ENCODE measurements around the gene GH1. TPM values are rescaled to one million over a fixed set of nuclear protein-coding genes. Genes with fewer than 3 reads are reported as not detected.

GH1 gene
- polyA plus RNA-seq, 2 of the 4 experiments (the other 2 are of a cell fraction), result not detected

- DNase-seq (ENCODE audit: low read depth in 1 of 2, low spot score in 1 of 2) (no peak), ATAC-seq (no peak), FAIRE-seq (no peak)
- Histone ChIP-seq H3K4me3 (no peak overlapping the region), H3K9me3 (no peaks in the 10 kb centered on the region), H3K27ac (no peak overlapping the region), H3K4me2 (no peak overlapping the region), H3K4me1 (peaks cover 10% of the 10 kb centered on the region; the same call in 2 of the 3 replicates)
- WGBS (ENCODE audit: missing lambda C conversion rate), result 80% methylated on average over 9 of the region's 9 CpGs
- TF ChIP-seq, protein P1, sequence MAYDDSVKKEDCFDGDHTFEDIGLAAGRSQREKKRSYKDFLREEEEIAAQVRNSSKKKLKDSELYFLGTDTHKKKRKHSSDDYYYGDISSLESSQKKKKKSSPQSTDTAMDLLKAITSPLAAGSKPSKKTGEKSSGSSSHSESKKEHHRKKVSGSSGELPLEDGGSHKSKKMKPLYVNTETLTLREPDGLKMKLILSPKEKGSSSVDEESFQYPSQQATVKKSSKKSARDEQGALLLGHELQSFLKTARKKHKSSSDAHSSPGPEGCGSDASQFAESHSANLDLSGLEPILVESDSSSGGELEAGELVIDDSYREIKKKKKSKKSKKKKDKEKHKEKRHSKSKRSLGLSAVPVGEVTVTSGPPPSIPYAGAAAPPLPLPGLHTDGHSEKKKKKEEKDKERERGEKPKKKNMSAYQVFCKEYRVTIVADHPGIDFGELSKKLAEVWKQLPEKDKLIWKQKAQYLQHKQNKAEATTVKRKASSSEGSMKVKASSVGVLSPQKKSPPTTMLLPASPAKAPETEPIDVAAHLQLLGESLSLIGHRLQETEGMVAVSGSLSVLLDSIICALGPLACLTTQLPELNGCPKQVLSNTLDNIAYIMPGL (CRISPR knock-in tag; IDR thresholded peaks at IDR 0.05; ENCODE audit: borderline replicate concordance), result no peak
- TF ChIP-seq JUNB (IDR thresholded peaks at IDR 0.05) (no peak), CBX2 (IDR thresholded peaks at IDR 0.05; ENCODE audit: borderline replicate concordance, low read depth) (no peak), POLR2AphosphoS2 (conservative IDR thresholded peaks at IDR 0.05; ENCODE audit: low read length) (no peak), BHLHE40 (IDR thresholded peaks at IDR 0.05; ENCODE audit: low read depth, low read length) (no peak), HEYL (CRISPR knock-in tag; IDR thresholded peaks at IDR 0.05) (no peak), CHD2 (IDR thresholded peaks at IDR 0.05; ENCODE audit: low read length, partially characterized antibody) (no peak), BCL3 (IDR thresholded peaks at IDR 0.05) (no peak), ZNF302 (CRISPR knock-in tag; IDR thresholded peaks at IDR 0.05) (no peak), USF2 (IDR thresholded peaks at IDR 0.05) (no peak), RARB (CRISPR knock-in tag; IDR thresholded peaks at IDR 0.05) (no peak), FOSB (CRISPR knock-in tag; IDR thresholded peaks at IDR 0.05) (no peak)
- TF ChIP-seq, protein P2, sequence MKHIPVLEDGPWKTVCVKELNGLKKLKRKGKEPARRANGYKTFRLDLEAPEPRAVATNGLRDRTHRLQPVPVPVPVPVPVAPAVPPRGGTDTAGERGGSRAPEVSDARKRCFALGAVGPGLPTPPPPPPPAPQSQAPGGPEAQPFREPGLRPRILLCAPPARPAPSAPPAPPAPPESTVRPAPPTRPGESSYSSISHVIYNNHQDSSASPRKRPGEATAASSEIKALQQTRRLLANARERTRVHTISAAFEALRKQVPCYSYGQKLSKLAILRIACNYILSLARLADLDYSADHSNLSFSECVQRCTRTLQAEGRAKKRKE (CRISPR knock-in tag; IDR thresholded peaks at IDR 0.05; ENCODE audit: low read depth), result no peak
- ChIA-PET POLR2A (no interaction called here), CTCF (interaction anchor here (1.1 to 6.3 kb wide), 7 partner anchors 8 to 173 kb away, joined by 3 to 56 read pairs (median 5); no protein-coding TSS in a partner anchor)
Measured at GRCh38 chr17:63960006-63960405, 41.4 kb upstream of the GH1 start.

DNA sequence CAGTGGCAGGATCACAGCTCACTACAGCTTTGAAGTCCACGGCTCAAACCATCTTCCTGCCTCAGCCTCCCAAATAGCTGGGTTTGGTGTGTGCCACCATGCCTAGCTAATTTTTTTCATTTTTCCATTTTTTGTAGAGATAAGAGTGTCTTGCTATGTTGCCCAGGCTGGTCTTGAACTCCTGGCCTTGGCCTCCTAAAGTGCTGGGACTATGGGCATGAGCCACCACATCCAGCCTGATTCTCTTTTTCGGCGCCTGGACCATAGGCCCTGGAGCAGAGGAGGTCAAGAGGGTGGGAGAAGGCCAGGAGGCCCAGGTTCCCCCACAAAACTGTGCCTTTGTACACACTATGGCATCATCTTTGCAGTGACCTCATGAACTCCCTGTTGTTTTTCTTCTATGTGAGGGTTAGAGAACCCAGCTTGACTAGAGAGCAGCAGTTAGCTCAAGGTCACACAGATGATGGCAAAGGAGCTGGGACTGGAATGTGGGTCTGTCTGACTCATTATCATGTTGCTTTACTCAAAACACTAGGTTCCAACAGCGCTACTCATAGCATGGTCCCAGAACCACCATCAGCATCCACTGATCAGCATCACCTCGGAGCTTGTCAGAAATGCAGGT lies 37.8 kb upstream of the GH1 start:
- 88% methylated on average over 5 of the region's 5 CpGs for WGBS (ENCODE audit: missing lambda C conversion rate)
- POLR2A ChIA-PET, result no interaction called here
- CTCF ChIA-PET, result interaction anchor here (0.9 to 10.0 kb wide), 13 partner anchors 10 to 177 kb away, joined by 3 to 105 read pairs (median 9); partner anchors contain the start of genes CD79B and GH1
- Histone ChIP-seq H3K4me2 (no peak overlapping the region), H3K4me3 (no peak overlapping the region), H3K27ac (no peak overlapping the region), H3K4me1 (peaks cover 6% of the 10 kb centered on the region; the same call in 2 of the 3 replicates), H3K9me3 (no peaks in the 10 kb centered on the region)
- DNase-seq (ENCODE audit: low read depth in 1 of 2, low spot score in 1 of 2) (no peak), FAIRE-seq (no peak), ATAC-seq (no peak)
- TF ChIP-seq FOSB (CRISPR knock-in tag; IDR thresholded peaks at IDR 0.05) (no peak), SMC3 (IDR thresholded peaks at IDR 0.05) (no peak), MYC (IDR thresholded peaks at IDR 0.05; ENCODE audit: borderline replicate concordance, low read length) (no peak), RAD21 (conservative IDR thresholded peaks at IDR 0.05 in 1 of 2, IDR thresholded peaks at IDR 0.05 in 1 of 2) (no peak), REST (IDR thresholded peaks at IDR 0.05) (no peak), EHMT2 (IDR thresholded peaks at IDR 0.05; ENCODE audit: low read depth) (no peak), CBX2 (IDR thresholded peaks at IDR 0.05; ENCODE audit: borderline replicate concordance, low read depth) (no peak), SREBF2 (IDR thresholded peaks at IDR 0.05) (no peak), PHF8 (IDR thresholded peaks at IDR 0.05; ENCODE audit: borderline replicate concordance, low read depth) (no peak), ZNF302 (CRISPR knock-in tag; IDR thresholded peaks at IDR 0.05) (no peak), RFX5 (IDR thresholded peaks at IDR 0.05) (no peak)
- TF ChIP-seq, protein P2 (CRISPR knock-in tag; IDR thresholded peaks at IDR 0.05; ENCODE audit: low read depth), result no peak

Data from A549 (cell line).